PC-3 (cell line): ENCODE measurements around the gene ZNF385B.
A peak's percentile ranks its signal among the peaks of the same experiment; 100 is the strongest.

Source experiments
- CTCF ChIP-seq: fragments of 300-600 bp; sonication (generic); conservative IDR thresholded peaks from 2 replicates; pipeline ENCODE4 v1.5.1; 2017; ENCODE audit warnings: antibody characterized with exemption, low read depth, mild to moderate bottlenecking, low read length
- EZH2 ChIP-seq: fragments of 300-600 bp; sonication (generic); IDR thresholded peaks from one replicate; pipeline ENCODE4 v1.6.1; 2017; ENCODE audit warnings: antibody characterized with exemption, mild to moderate bottlenecking, low read length; ENCODE audit not compliant: unreplicated experiment
- EZH2phosphoT487 ChIP-seq: fragments of 300-600 bp; sonication (generic); IDR thresholded peaks from 2 replicates; pipeline ENCODE4 v1.6.1; 2018; ENCODE audit warnings: mild to moderate bottlenecking, antibody characterized with exemption, low read length, borderline replicate concordance

GRCh38 chr2:179751163-179751809 is 110.1 kb downstream of the ZNF385B start:
- TF ChIP-seq CTCF: peak; percentile 83
- no peak for TF ChIP-seq EZH2
- no peak for TF ChIP-seq EZH2phosphoT487
